NCI-H2171 treated with DMSO at 0.1 percent for 48 hours (cell line): ENCODE measurements around the gene PNMA8A.
"Not testable (repeated sequence)": the region's sequence is repeated elsewhere in the genome, so short reads cannot be mapped to it uniquely, and the experiment has no call there.

Source experiments
- DNase-seq: peaks from one replicate; lab custom pipeline; 2025; lab: John Stamatoyannopoulos, UW

The PNMA8A gene, protein sequence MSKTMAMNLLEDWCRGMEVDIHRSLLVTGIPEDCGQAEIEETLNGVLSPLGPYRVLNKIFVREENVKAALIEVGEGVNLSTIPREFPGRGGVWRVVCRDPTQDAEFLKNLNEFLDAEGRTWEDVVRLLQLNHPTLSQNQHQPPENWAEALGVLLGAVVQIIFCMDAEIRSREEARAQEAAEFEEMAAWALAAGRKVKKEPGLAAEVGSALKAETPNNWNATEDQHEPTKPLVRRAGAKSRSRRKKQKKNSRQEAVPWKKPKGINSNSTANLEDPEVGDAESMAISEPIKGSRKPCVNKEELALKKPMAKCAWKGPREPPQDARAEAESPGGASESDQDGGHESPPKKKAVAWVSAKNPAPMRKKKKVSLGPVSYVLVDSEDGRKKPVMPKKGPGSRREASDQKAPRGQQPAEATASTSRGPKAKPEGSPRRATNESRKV

DNA sequence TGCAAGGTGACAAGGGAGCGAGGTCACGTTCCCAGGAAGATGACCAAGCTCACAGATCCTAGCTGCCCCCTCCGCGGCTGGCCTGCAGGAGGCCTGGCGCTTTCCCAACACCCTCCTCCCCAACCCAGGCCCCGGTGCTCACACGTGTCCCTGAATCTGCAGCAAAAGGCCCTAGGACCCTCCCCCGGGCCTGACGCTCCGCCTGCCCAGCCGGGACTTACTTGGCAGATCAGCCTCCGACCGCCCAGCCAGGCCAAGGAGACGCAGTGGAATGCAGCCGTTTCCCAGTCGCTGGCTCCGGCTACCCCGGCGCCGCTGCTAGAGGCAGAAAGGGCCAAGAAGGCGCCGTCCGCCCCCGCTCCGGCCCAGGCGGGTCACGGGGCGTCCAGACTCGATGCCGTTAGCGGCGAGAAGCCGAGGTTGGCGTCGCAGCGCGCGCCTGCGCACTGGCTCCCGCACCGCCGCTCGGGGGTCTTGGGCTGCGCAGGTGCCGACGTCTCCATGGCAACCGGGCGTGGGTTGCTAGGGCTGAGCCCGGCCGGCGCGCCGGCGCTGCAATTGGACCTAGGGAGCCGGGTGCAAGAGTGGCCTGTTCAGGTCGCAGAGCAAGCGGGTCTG, at the start of gene PNMA8A:
Gene PNMA8A, minus strand, starts transcription at position 448 of the 618 bp plus-strand sequence. CDS start 528 bp downstream, outside the sequence.
- DNase-seq: peak; percentile 84

DNA sequence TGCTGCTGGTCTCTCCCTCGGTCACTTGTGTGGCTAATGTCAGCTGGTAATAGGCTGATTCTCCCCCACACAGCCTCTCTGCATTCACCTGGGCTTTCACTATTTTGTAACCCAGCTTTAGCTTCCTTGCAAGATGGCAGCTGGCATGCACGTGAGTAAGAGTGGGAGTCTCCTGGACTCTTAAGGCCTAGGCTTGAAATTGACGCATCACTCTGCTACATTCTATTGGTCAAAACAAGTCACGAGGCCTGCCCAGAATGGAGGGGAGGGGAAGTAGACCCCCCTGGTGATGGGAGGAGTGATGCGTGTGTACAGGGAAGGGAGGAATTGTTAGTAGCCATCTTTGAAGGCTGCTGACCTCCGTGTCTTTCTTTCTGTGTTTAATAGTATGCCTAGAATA, 49.3 kb upstream of the PNMA8A start:
- no peak for DNase-seq

DNA sequence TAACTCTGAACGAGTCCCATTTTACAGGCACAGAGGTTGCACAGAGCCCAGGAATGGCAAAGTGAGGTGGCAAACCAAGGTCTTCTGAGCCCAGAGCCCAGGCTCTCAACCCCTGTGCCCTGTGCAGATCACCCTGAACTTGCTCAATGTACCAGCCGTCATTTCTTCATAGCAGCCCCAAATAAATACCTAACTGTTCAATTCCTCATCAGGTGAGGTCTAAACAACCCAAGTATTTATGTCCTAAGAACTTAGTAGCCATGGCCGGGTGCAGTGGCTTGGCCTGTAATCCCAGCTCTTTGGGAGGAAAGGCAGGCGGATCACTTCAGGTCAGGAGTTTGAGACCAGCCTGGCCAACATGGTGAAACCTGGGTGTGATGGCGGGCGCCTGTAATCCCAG, 46.1 kb upstream of the PNMA8A start:
- DNase-seq: no peak

DNA sequence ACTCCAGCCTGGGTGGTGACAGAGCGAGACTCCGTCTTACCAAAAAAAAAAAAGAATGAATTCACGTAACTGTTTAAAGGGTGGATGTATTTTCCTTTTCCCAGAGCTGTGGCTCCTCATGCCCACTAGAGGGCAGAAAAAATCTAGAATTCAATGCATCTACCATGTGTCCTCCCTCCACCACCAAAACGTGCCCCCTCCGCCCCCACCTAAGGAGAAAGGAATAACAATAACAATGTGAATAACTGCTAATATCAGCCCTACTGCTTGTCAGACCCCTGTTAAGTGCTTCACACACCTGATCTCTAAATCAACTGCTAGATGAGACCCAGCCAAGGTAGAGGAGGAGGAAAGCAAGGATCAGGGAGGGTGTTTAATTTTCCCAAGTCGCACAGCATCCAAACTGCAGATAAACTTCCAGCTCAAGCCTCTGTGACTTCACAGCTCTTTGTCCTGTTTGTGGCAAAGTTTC, 44.6 kb upstream of the PNMA8A start:
- DNase-seq: peak; percentile 61

DNA sequence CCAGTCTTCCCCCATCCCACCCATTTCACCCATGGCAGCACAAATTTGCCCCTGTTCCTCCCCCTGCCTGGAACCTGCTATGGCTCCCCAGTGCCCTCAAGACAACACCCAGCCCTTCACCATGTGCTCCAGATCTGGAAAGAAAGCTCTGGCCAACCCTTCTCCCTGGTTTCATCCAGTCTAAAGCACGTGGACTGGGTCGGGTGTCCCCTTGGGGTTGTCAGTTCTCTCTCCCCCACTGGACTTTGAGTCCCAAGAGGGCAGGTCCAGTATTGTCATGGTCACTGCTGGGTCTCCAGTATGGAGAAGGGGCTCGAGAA, 43.9 kb upstream of the PNMA8A start:
- DNase-seq: no peak

DNA sequence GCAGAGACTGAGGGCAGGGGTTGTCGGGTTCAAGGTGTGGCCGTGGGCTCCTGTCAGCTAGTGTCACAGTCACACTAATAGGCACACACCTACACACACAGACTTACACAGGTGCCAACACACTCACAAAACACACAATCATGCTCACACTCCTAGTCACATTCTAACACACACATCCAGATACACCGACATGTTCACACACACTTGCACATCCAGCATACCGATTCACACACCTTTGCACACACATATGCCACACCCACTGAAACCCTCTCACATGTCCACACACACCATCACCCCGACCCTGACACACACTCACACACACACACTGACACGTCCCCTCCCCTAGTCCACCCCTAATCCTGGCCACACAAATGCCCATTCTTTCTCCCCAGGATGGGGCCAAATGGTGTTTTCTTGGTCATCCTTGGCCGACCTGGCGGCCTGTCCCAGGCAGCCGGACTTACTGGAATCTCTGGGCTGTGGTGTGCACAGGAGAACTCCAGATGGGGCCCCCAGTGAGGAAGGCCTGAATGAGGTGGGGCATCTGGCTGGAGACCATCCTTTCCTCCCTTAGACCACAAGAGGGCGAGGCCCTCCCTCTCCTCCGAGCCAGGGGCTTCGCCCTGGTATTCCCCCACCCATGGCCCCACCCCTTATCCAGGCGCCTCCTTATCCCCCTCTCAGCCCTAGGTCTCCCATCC, 43.4 kb upstream of the PNMA8A start:
- DNase-seq: no peak

DNA sequence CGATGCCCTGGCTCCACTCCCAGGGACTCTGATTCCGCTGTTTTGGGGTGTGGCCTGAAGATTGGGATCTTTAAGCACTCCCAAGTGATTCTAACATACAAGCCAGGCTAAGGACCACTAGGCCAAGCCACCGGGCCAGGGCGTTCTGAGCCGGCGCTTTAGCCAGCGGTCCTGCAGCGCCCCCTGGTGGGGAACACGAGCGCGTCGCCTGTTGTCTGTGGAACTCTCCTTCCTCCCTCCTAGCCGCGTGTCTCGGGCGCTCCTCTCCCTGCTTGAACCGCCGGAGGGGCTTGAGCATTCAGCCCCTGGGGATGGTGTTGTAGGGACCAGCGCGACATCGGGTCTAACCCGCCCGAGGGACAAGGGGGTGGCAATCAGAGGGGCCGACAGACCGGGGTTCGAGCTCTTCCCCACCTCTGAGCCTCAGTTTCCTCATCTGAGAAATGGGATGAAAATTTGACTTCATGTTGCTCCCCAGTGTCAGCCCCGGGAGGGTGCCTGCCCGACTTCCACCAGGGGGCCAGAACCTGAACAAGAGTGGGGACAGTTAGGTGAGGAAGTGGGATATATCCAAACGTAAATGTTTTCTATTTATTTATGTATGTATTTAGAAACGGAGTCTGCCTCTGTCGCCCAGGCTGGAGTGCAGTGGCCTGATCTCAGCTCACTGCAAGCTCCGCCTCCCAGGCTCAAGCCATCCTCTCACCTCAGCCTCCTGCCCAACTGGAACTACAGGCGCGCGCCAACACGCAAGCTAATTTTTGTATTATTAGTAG, 42.3 kb upstream of the PNMA8A start:
- peak; percentile 65 for DNase-seq

DNA sequence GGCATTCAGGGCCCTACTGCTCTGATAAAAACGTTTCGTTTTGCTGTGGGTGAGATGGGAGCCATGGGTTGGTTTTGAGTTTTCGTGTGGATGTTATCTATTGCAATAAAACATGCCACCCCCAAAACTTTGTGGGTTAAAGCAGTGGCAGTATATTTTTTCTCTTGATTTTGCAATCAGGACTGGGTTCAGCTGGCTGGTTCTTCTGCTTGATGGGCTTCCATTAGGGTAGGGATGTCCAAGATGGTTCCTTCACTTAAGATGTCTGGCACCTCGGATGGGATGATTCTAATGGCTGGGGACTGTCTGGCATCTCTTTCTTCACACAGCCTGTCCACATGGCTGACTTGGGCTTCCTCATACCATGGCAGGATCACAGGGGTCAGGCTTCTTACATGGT, 39.9 kb upstream of the PNMA8A start:
- DNase-seq: no peak

DNA sequence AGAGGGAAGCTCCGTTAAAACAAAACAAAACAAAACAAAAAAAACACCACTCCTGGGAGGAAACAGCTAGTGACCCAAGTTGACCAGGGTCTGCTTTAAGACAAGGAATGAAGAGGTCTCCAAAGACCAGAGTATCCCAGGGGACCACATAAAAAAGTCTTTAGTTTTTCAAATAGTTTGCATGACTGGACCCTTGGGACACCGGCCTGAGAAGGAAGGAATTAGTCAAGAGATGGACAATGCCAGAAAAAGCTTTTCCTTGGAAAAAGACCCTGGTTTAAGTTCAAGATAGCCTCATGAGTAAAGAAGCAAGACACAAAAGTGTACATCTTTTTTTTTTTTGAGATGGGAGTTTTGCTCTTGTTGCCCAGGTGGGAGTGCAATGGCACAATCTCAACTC, 36.8 kb upstream of the PNMA8A start:
- no peak for DNase-seq

DNA sequence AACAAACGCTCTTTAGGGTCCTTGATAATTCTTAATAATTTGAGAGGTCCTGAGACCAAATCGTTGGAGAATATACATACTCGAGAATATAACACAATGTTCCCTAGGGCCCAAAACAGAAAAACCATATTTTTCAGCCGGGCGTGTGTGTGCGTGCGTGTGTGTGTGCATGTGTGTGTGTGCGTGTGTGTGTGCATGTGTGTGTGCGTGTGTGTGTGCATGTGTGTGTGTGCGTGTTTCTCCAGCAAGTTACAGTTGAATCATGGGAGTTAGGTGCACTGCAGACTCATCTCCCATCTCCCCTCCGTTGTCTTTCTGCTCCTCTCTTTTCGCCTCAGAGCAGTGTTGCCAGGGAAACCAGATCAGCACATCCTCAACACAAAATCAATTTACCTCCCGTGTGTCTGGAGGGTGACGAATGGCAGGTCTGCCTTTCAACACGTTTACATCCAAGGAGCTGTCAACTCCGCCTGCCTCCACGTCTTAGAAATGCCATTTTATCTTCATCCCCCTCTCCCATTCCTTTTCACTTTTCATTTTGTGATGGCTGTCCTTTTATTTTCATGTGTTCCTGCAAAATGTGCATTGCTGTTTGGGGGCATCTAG, 32.6 kb upstream of the PNMA8A start:
- DNase-seq: no peak

DNA sequence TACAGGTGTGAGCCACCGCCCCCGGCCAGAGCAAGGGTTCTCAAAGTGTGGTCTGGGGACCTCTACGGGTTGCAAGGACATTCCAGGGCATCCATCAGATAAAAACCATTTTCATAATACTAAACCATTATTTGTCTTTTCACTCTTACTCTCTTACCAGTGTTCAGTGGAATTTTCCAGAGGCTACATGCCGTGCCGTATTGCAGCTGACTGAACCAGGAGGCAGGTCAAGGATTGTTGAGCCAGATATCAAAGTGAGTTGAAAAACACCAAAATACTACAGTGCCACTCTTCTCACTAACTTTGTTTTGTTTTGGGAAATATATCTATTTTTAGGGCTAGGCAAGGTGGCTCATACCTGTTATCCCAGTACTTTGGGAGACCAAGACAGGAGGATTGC, 31.5 kb upstream of the PNMA8A start:
- DNase-seq: no peak

DNA sequence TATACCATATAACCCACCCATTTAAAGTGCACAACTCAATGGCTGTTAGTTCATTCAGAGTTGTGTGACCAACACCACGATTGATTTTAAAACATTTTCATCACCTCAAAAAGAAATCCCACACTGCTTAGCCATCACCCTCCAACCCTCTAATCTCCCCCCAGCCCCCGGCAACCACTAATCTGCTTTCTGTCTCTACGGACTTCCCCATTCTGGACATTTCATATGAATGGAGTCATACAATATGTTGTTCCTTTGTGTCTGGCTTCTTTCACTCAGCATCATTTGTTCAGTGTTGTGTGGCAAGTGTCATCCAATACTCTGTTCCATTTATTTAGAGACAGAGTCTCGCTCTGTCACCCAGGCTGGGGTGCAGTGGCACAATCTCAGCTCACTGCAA, 28.3 kb upstream of the PNMA8A start:
- DNase-seq: no peak

DNA sequence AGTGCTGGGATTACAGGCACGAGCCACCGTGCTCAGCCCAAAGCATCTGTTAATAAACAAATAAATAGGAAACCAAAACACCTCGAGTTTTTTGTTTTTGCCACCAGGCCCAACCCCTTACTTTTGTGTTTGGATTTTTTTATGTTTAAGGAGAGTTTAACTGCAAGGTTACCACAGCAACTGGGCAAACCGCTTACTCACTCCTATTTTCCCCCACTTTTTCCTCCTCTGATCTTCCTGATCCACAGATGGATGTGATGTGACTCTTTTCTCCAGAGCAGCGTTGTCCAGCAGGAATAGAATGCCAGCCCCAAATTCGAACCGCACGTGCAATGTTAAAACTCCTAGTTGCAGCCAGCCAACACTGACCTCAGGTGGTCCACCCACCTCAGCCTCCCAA, 26.4 kb upstream of the PNMA8A start:
- DNase-seq: no peak

DNA sequence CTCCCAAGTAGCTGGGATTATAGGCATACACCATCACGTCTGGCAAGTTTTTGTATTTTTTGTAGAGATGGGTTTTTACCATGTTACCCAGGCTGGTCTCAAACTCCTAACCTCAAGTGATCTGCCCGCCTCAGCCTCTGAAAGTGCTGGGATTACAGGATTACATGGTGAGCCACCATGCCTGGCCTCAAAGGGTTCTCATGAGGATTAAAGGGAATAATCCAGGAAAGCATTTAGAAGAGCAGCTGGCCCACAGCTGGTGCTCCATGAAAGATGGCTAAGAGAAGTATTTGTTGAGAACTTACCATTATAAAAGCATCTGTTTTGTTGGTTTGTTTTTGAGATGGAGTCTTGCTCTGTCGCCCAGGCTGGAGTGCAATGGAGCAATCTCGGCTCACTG, 25.5 kb upstream of the PNMA8A start:
- not testable (repeated sequence) for DNase-seq

DNA sequence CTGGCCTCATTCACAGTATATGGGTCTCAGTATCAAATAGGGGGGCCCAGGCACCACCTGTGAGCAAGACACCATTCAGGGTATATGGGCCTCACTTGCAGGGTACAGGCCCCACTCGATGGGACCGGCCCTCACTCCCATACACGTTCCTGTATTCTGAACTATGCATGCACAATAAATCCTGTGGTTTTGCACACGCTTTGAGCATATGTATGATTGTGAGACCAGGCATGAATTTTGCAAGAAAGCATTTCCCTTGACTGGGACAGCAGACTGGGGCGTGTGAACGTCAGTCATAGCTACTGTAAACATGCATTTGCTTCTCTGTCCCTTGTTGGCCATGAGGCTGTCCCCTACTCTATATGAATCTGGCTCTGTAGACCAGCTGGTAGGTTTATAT, 24.9 kb upstream of the PNMA8A start:
- no peak for DNase-seq

DNA sequence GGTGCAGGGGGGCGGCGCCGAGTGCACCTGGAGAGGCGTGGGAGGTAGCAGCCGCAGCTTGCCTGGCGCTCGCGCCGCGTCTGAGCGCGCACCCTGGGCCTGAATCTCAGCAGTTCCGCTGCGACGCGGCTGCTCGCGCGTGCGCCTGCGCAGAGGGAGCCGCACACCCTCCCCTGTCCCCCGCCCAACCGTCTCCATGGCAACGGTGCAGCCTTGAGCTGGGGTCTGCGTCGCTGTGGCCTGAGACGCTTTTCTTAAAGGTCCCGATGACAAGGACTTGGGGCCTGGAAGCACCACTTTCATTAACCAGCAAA, 24.4 kb upstream of the PNMA8A start, which contains the start of gene PNMA8B:
Gene PNMA8B, minus strand, starts transcription at position 82 of the 314 bp plus-strand sequence. CDS start 402 bp downstream, outside the sequence.
- peak; percentile 85 for DNase-seq

DNA sequence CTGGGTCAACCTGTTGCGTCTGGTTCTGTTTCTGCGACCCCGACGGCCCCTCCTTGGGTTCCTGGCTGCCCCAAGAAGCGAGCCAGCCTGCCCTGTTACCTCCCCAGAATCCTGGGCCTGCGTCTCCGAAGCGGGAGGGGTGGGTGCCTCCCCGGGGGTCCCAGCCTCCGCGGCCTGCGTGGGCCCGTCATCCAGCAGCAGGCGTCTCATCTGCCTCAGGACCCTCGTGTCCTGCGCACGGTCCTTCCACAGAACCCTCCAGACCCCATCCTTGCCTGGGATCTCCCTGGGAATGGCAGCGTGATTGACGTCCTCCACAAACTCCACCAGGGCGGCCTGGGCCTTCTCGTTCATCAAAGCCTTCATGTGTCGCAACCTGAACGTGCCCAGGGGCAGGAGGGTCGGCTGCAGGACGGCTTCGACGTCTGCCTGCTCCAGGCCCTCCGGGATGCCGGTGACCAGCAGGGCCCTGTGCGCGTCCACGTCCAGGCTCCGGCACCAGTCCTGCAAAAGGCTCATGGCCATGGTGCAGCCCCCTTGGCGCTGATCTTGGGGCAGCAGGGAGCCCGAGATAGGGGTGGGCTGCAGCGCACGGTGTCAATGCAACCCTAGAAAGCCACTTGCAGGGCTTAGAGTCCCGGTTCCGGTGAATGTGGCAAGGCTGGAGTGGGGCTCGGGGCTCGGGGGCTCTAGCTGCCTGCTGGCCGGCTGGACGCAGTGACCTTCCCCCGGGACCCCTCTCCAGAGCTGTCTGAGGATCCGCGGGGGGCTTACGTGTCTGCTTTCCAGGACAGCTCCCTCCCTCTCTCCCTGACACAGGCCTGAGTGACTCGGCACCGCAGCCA, 23.8 kb upstream of the PNMA8A start:
- DNase-seq: no peak

DNA sequence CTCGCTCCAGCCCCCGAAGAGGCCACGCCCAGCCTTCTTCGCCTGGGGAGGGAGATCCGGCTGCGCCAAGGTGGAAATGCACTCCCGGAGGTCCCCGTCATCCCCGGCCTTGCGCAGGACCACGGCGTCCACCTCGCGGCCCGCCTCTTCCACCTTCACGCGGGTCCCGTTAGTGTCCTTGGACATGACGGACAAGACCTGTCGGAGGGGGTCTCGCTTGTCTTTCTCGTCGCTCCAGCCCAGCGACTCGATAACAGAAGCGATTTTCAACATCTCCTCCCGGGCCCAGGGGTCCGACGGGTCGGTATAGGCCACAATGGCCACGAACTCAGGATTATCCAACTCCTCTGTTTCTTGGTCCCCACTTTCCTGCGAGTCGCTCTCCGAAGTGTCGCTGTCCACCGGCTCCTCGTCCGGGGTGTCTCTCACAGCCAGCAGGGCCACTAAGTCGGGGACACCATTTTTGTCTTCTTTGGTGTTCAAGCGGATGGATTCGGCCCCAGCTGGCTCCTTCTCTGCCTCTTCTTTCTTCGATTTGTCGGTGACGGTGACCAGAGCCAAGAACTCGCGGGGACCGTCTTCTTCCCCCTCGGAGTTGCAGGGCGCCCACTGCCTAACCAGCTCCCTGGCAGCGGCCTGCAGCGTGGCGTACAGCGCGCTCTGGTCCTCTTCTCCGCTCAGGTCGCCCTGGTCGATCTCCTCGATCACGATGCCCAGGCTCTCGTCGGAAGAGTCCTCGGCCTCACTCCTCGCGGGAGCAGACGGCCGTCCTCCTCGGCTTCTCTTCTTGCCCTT, 23.0 kb upstream of the PNMA8A start:
- DNase-seq: no peak

DNA sequence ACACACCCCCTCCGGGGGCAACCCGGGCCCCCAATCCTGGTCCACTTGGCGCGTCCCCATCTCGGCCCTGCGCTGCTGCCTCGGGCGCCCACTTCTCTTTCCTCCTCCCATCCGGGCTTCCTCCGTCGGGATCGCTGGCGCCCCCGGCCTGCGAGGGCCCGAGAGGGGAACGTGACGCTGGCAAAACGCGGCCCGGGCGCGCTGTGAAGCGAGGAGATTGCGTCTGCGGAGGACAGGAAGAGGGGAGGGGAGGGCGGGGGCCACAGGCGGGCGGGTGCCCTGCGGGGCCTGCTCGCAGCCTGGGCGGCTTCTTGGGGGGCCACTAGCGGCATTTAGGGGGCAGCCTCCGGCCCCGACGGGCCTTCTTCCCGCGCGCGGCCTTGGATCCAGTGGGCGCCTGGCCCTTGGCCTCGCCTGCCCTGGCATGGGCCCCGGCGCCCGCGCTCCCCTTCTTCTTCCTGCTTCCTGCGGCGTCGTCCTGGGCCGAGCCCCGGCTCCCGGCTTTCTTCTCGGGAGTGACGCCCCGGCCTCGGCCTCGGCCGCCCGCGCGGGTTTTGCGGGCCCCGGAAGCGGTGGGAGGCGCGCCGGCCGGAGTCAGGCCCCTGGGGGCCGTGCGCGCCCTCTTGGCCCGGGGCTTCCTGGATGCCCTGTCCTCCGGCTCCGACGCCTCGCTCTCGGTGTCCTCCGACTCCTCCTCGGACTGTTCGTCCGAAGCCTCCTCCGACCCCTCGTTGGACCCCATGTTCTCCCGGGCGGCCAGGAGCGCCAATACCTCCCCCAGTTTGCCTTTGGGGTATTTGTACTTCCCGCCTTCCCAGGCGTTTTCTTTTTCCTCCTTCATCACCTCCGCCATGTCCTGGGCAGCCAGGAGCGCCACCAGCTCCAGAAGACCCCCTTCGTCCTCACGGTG, 22.1 kb upstream of the PNMA8A start:
- DNase-seq: no peak
